GM19193 (cell line): Measurements from ENCODE around the gene KIF19.

ENCODE experiments used
- POLR2A ChIP-seq: IDR thresholded peaks from 4 replicates; pipeline ENCODE4 v1.6.1; 2011; ENCODE audit not compliant: insufficient read depth, insufficient read length; ENCODE audit errors: extremely low read depth

Gene KIF19

GRCh38 chr17:74361230-74362068 is 35.4 kb downstream of the KIF19 start, which contains the start of gene BTBD17:
Gene BTBD17, minus strand, starts transcription at chr17:74361868. Its CDS starts 49 bp downstream, at chr17:74361819.
- TF ChIP-seq POLR2A: no peak

GRCh38 chr17:74362069-74362405 is 36.0 kb downstream of the KIF19 start:
- no peak for TF ChIP-seq POLR2A

GRCh38 chr17:74362810-74363498 is 36.9 kb downstream of the KIF19 start:
- TF ChIP-seq POLR2A: no peak

GRCh38 chr17:74367206-74367605 is 41.2 kb downstream of the KIF19 start, which contains the start of gene GPR142:
Gene GPR142, plus strand, starts transcription at chr17:74367506. Its CDS starts 2,035 bp downstream, at chr17:74369541.
- TF ChIP-seq POLR2A: no peak

GRCh38 chr17:74368341-74369081 is 42.5 kb downstream of the KIF19 start:
- no peak for TF ChIP-seq POLR2A

- TF ChIP-seq POLR2A: no peak
Observed at GRCh38 chr17:74369221-74369620, 43.2 kb downstream of the KIF19 start.

- no peak for TF ChIP-seq POLR2A
Observed at GRCh38 chr17:74369665-74370490, 43.9 kb downstream of the KIF19 start.

- no peak for TF ChIP-seq POLR2A
Observed at GRCh38 chr17:74371653-74372147, 45.7 kb downstream of the KIF19 start.

GRCh38 chr17:74372426-74372825 is 46.4 kb downstream of the KIF19 start:
- no peak for TF ChIP-seq POLR2A

- no peak for TF ChIP-seq POLR2A
Observed at GRCh38 chr17:74373838-74374606, 48.0 kb downstream of the KIF19 start.

- TF ChIP-seq POLR2A: no peak
Observed at GRCh38 chr17:74374858-74375257, 48.8 kb downstream of the KIF19 start.

GRCh38 chr17:74379495-74380085 is 53.6 kb downstream of the KIF19 start:
- no peak for TF ChIP-seq POLR2A
